H9 (cell line): ENCODE measurements around the gene MRPS10. TPM values are rescaled to one million over a fixed set of nuclear protein-coding genes. Genes with fewer than 3 reads are reported as not detected.

ENCODE experiments used
- DNase-seq: peaks from one replicate; pipeline ENCODE4 v3.0.0-alpha.2; 2017
- H2AFZ ChIP-seq: one replicate; pipeline ENCODE4 v1.6.1; 2013; ENCODE audit warnings: mild to moderate bottlenecking, low read length, control low read depth, moderate library complexity
- H2AK5ac ChIP-seq: 2 replicates; pipeline ENCODE4 v1.6.1; 2013; ENCODE audit warnings: low read length, control low read depth, mixed read lengths; ENCODE audit not compliant: insufficient read length
- H2BK120ac ChIP-seq: one replicate; pipeline ENCODE4 v1.6.1; 2013; ENCODE audit warnings: low read depth, mild to moderate bottlenecking, low read length, control low read depth, inconsistent platforms; ENCODE audit not compliant: poor library complexity, severe bottlenecking
- H2BK12ac ChIP-seq: 2 replicates; pipeline ENCODE4 v1.6.1; 2013; ENCODE audit warnings: low read length, control low read depth, mixed read lengths, low read depth; ENCODE audit not compliant: insufficient read length
- H2BK15ac ChIP-seq: 2 replicates; pipeline ENCODE4 v1.6.1; 2013; ENCODE audit warnings: low read depth, low read length, control low read depth
- H2BK20ac ChIP-seq: one replicate; pipeline ENCODE4 v1.6.1; 2013; ENCODE audit warnings: low read depth, mild to moderate bottlenecking, low read length, control low read depth, inconsistent platforms; ENCODE audit not compliant: poor library complexity, severe bottlenecking
- H2BK5ac ChIP-seq: 2 replicates; pipeline ENCODE4 v1.6.1; 2013; ENCODE audit warnings: low read length, control low read depth, mixed read lengths; ENCODE audit not compliant: insufficient read length
- H3K14ac ChIP-seq: 2 replicates; pipeline ENCODE4 v1.6.1; 2013; ENCODE audit warnings: low read length, control low read depth; ENCODE audit not compliant: insufficient read depth
- H3K18ac ChIP-seq: 2 replicates; pipeline ENCODE4 v1.6.1; 2013; ENCODE audit warnings: low read depth, mild to moderate bottlenecking, mixed read lengths, low read length, control low read depth; ENCODE audit not compliant: insufficient read length
- H3K23ac ChIP-seq: 2 replicates; pipeline ENCODE4 v1.6.1; 2013; ENCODE audit warnings: low read length, control low read depth, mixed read lengths, low read depth; ENCODE audit not compliant: insufficient read length
- H3K23me2 ChIP-seq: 2 replicates; pipeline ENCODE4 v1.6.1; 2013; ENCODE audit warnings: low read depth, mild to moderate bottlenecking, mixed read lengths, low read length, control low read depth; ENCODE audit not compliant: insufficient read length, poor library complexity, severe bottlenecking
- H3K27ac ChIP-seq: 2 replicates; pipeline ENCODE4 v1.5.1; 2013; ENCODE audit warnings: low read length, control low read depth, mixed read lengths, low read depth; ENCODE audit not compliant: insufficient read length
- H3K27me3 ChIP-seq: 2 replicates; pipeline ENCODE4 v1.6.1; 2013; ENCODE audit warnings: low read length, control low read depth, inconsistent platforms; ENCODE audit not compliant: insufficient read depth
- H3K4ac ChIP-seq: 2 replicates; pipeline ENCODE4 v1.6.1; 2013; ENCODE audit warnings: low read depth, mild to moderate bottlenecking, control low read depth, inconsistent platforms, low read length, moderate library complexity
- H3K4me1 ChIP-seq: 2 replicates; pipeline ENCODE4 v1.6.1; 2013; ENCODE audit warnings: low read length, control low read depth, inconsistent platforms; ENCODE audit not compliant: insufficient read depth
- H3K4me2 ChIP-seq: 2 replicates; pipeline ENCODE4 v1.6.1; 2013; ENCODE audit warnings: low read length, control low read depth, mixed read lengths; ENCODE audit not compliant: insufficient read length, insufficient read depth
- H3K56ac ChIP-seq: 2 replicates; pipeline ENCODE4 v1.6.1; 2013; ENCODE audit warnings: low read depth, mild to moderate bottlenecking, mixed read lengths, low read length, control low read depth; ENCODE audit not compliant: insufficient read length
- H3K79me1 ChIP-seq: 2 replicates; pipeline ENCODE4 v1.6.1; 2013; ENCODE audit warnings: low read depth, mild to moderate bottlenecking, moderate library complexity, low read length, control low read depth, inconsistent platforms; ENCODE audit not compliant: insufficient read depth, poor library complexity, severe bottlenecking
- H3K79me2 ChIP-seq: 2 replicates; pipeline ENCODE4 v1.6.1; 2013; ENCODE audit warnings: low read length, control low read depth, inconsistent platforms; ENCODE audit not compliant: insufficient read depth
- H3K9ac ChIP-seq: 2 replicates; pipeline ENCODE4 v1.6.1; 2013; ENCODE audit warnings: low read length, control low read depth, mixed read lengths; ENCODE audit not compliant: insufficient read length; ENCODE audit errors: extremely low read depth
- H3K9me3 ChIP-seq: one replicate; pipeline ENCODE4 v1.6.1; 2013; ENCODE audit warnings: low read depth, low read length, inconsistent platforms; ENCODE audit not compliant: control insufficient read depth
- H3T11ph ChIP-seq: one replicate; pipeline ENCODE4 v1.6.1; 2013; ENCODE audit warnings: mild to moderate bottlenecking, low read length, control low read depth, inconsistent platforms
- H4K20me1 ChIP-seq: one replicate; pipeline ENCODE4 v1.6.1; 2013; ENCODE audit not compliant: control insufficient read depth, insufficient read length, insufficient read depth
- H4K5ac ChIP-seq: 2 replicates; pipeline ENCODE4 v1.6.1; 2013; ENCODE audit warnings: low read depth, mild to moderate bottlenecking, mixed read lengths, low read length, control low read depth; ENCODE audit not compliant: insufficient read length
- H4K8ac ChIP-seq: replicated peaks from 2 replicates; pipeline ENCODE4 v1.6.1; 2013; ENCODE audit warnings: low read length, control low read depth, mixed read lengths, low read depth; ENCODE audit not compliant: insufficient read length
- H4K91ac ChIP-seq: 2 replicates; pipeline ENCODE4 v1.6.1; 2013; ENCODE audit warnings: low read depth, mild to moderate bottlenecking, moderate library complexity, mixed read lengths, low read length, control low read depth; ENCODE audit not compliant: insufficient read length
- H3K27ac Mint-ChIP-seq, 3 experiments: 2 replicates in 2 of 3; 3 replicates in 1 of 3; pipeline ENCODE4 v1.8.0; 2020 to 2021; ENCODE audit warnings: mixed read lengths in 3 of 3, mild to moderate bottlenecking in 1 of 3, moderate library complexity in 1 of 3
- H3K27me3 Mint-ChIP-seq: 2 replicates; pipeline ENCODE4 v1.8.0; 2021; ENCODE audit warnings: low read depth, mild to moderate bottlenecking, moderate library complexity, mixed read lengths
- H3K36me3 Mint-ChIP-seq, 3 experiments: 2 replicates in 2 of 3; 3 replicates in 1 of 3; pipeline ENCODE4 v1.8.0; 2020 to 2021; ENCODE audit warnings: low read depth in 3 of 3, mixed read lengths in 3 of 3; ENCODE audit not compliant: insufficient read depth in 1 of 3
- H3K4me1 Mint-ChIP-seq, 2 experiments: 2 replicates each; pipeline ENCODE4 v1.8.0; 2020; ENCODE audit warnings: mixed read lengths in 2 of 2
- H3K4me3 Mint-ChIP-seq, 2 experiments: 2 replicates in 1 of 2; 3 replicates in 1 of 2; pipeline ENCODE4 v1.8.0; 2020 to 2021; ENCODE audit warnings: mild to moderate bottlenecking in 2 of 2, mixed read lengths in 2 of 2, moderate library complexity in 1 of 2
- H3K9me3 Mint-ChIP-seq, 2 experiments: 2 replicates in 1 of 2; 3 replicates in 1 of 2; pipeline ENCODE4 v1.8.0; 2020; ENCODE audit warnings: mild to moderate bottlenecking in 2 of 2, mixed read lengths in 2 of 2, moderate library complexity in 1 of 2
- CTCF ChIP-seq: fragments of 200-600 bp; sonication (generic); conservative IDR thresholded peaks from 3 replicates; pipeline ENCODE4 v1.8.0; 2021; ENCODE audit warnings: antibody characterized with exemption, mild to moderate bottlenecking
- WGBS: extraction: QIAGEN DNeasy Blood & Tissue Kit; methylation state at CpG from one replicate; pipeline ENCODE4 v1.1.7; 2013; ENCODE audit warnings: missing lambda C conversion rate, low lambda C conversion rate, mixed read lengths; ENCODE audit not compliant: insufficient read length; ENCODE audit errors: extremely low coverage; 5-methylcytosine and 5-hydroxymethylcytosine counted together
- total RNA-seq: library from RNA; stranded (reverse); gene quantifications from 2 replicates; pipeline ENCODE4 v1.2.1, GENCODE V29; 2021

Gene MRPS10
- total RNA-seq, 1 experiment from 2014 or later, result 33.9 TPM

- Histone ChIP-seq H2AFZ (no peak overlapping the region), H3K4me2 (peak overlapping the region; percentile 80)
- WGBS, result no CpG with 5 or more reads among the region's 27 CpGs
These were observed 39.9 kb downstream of the MRPS10 start for GRCh38 chr6:42177514-42178364.

More at GRCh38 chr6:42177514-42178364, 39.9 kb downstream of the MRPS10 start:
- no peaks in the 10 kb centered on the region for H4K20me1 ChIP-seq
- H3K18ac ChIP-seq, result no peak overlapping the region
- no peak overlapping the region for H2BK12ac ChIP-seq
- Mint-ChIP-seq H3K36me3 (peaks cover 6 to 15% (median 7%) of the 10 kb centered on the region in 3 experiments; a peak in 6 of 7 replicates), H3K4me3 (peak overlapping the region; percentile 79 to 85), H3K4me1 (peaks cover 50 to 71% of the 10 kb centered on the region in 2 experiments), H3K27me3 (no peaks in the 10 kb centered on the region; the same call in 1 of the 2 replicates), H3K9me3 (no peaks in the 10 kb centered on the region; a peak in 1 of 5 replicates), H3K27ac (peak overlapping the region; percentile 89 to 96 (median 92))
- no peak overlapping the region for H4K8ac ChIP-seq
- no peak overlapping the region for H3T11ph ChIP-seq
- H3K9ac ChIP-seq, result peak overlapping the region; percentile 35
- no peak overlapping the region for H3K14ac ChIP-seq
- no peak overlapping the region for H3K23ac ChIP-seq
- TF ChIP-seq CTCF, result no peak
- H2BK120ac ChIP-seq, result no peak overlapping the region
- H3K4me1 ChIP-seq, result no peaks in the 10 kb centered on the region; the same call in none of the 2 replicates
- peak; percentile 88 for DNase-seq
- no peaks in the 10 kb centered on the region for H3K79me1 ChIP-seq
- no peaks in the 10 kb centered on the region; the same call in 1 of the 2 replicates for H3K27me3 ChIP-seq
- no peak overlapping the region for H2BK20ac ChIP-seq
- no peak overlapping the region for H2BK5ac ChIP-seq
- no peak overlapping the region for H3K27ac ChIP-seq
- H3K79me2 ChIP-seq, result no peaks in the 10 kb centered on the region
- H3K56ac ChIP-seq, result no peak overlapping the region
- H4K91ac ChIP-seq, result no peak overlapping the region
- no peak overlapping the region for H2AK5ac ChIP-seq
- peaks cover 13% of the 10 kb centered on the region for H3K23me2 ChIP-seq
- no peak overlapping the region for H3K4ac ChIP-seq
- H3K9me3 ChIP-seq, result no peaks in the 10 kb centered on the region
- no peak overlapping the region for H4K5ac ChIP-seq
- no peak overlapping the region for H2BK15ac ChIP-seq
